ENCODE data around the gene INMT.

The INMT gene

DNA sequence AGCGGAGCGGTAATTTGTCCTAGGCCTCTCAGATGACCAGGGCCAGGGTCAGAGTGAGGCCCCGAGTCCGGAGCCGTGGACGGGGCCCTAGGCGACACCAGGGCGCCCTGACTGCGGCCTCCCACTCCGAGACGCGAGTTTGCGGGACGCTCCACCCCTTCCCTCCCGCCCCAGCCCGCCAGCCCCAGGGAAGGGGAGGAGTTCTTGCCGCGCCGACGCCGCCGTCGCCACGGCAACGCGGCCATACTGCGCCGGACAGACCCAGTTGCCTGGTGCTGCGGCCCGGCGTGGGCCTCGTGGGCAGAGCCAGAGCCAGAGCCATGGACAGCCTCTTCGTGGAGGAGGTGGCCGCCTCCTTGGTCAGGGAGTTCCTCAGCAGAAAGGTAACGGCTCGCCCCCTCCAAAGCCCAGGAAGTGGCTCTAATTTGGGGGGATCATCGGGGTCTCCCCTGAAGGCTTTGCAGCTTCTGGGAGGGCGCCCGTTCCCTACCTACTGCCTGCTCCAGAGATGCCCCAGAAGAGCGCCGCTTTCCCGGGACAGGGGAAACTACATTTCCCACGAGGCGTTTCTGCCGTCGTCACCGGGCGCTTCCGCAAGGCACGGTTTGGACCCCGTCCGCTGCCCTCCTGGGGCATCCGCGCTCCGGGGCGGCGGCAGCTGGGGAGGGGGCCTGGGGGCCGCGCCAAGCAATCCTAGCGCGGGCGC, 19.4 kb downstream of the INMT start, which contains the start of gene MINDY4:
Gene MINDY4 (plus strand): TSS at position 244 of the 706 bp plus-strand sequence. CDS start 77 bp downstream, at position 321.
- Histone ChIP-seq H3K9ac (ENCODE audit: low read depth, low read length) (peak within 1 kb of the TSS; percentile 46; the same call in 1 of the 2 replicates), H3K9me3 (ENCODE audit: control insufficient read depth, insufficient read depth, low read length) (no peaks in the 10 kb centered on the region), H3K4me3 (ENCODE audit: low read depth, low read length) (peak within 1 kb of the TSS; percentile 94), H3K36me3 (ENCODE audit: control insufficient read depth, insufficient read depth, low read length) (no peaks in the 10 kb centered on the region), H3K27me3 (ENCODE audit: control insufficient read depth, insufficient read depth, low read length) (no peaks in the 10 kb centered on the region; the same call in 1 of the 2 replicates), H3K4me1 (ENCODE audit: control insufficient read depth, insufficient read depth, low read length) (0 out of 2 replicates have a peak, but pooled peaks cover 4% of the 10 kb centered on the region), H3K27ac (ENCODE audit: low read depth, low read length) (peak within 1 kb of the TSS; percentile 69)

GRCh38 chr7:30771880-30772425, 20.0 kb downstream of the INMT start:
- Histone ChIP-seq H3K27ac (ENCODE audit: low read depth, low read length) (peak overlapping the region; percentile 69), H3K4me1 (ENCODE audit: control insufficient read depth, insufficient read depth, low read length) (0 out of 2 replicates have a peak, but pooled peaks cover 4% of the 10 kb centered on the region), H3K9me3 (ENCODE audit: control insufficient read depth, insufficient read depth, low read length) (no peaks in the 10 kb centered on the region), H3K4me3 (ENCODE audit: low read depth, low read length) (peak overlapping the region; percentile 94), H3K27me3 (ENCODE audit: control insufficient read depth, insufficient read depth, low read length) (no peaks in the 10 kb centered on the region; the same call in 1 of the 2 replicates), H3K36me3 (ENCODE audit: control insufficient read depth, insufficient read depth, low read length) (no peaks in the 10 kb centered on the region), H3K9ac (ENCODE audit: low read depth, low read length) (peak overlapping the region; percentile 36; the same call in 1 of the 2 replicates)

- Histone ChIP-seq H3K4me3 (ENCODE audit: low read depth, low read length) (no peak overlapping the region), H3K9me3 (ENCODE audit: control insufficient read depth, insufficient read depth, low read length) (no peaks in the 10 kb centered on the region), H3K9ac (ENCODE audit: low read depth, low read length) (no peak overlapping the region), H3K27me3 (ENCODE audit: control insufficient read depth, insufficient read depth, low read length) (no peaks in the 10 kb centered on the region; the same call in 1 of the 2 replicates), H3K4me1 (ENCODE audit: control insufficient read depth, insufficient read depth, low read length) (0 out of 2 replicates have a peak, but pooled peaks cover 4% of the 10 kb centered on the region), H3K36me3 (ENCODE audit: control insufficient read depth, insufficient read depth, low read length) (no peaks in the 10 kb centered on the region), H3K27ac (ENCODE audit: low read depth, low read length) (no peak overlapping the region)
Observed at GRCh38 chr7:30772984-30773383, 21.0 kb downstream of the INMT start.

- Histone ChIP-seq H3K9ac (ENCODE audit: low read depth, low read length) (no peak overlapping the region), H3K27me3 (ENCODE audit: control insufficient read depth, insufficient read depth, low read length) (no peaks in the 10 kb centered on the region; the same call in 1 of the 2 replicates), H3K36me3 (ENCODE audit: control insufficient read depth, insufficient read depth, low read length) (no peaks in the 10 kb centered on the region), H3K9me3 (ENCODE audit: control insufficient read depth, insufficient read depth, low read length) (no peaks in the 10 kb centered on the region), H3K27ac (ENCODE audit: low read depth, low read length) (no peak overlapping the region), H3K4me1 (ENCODE audit: control insufficient read depth, insufficient read depth, low read length) (no peaks in the 10 kb centered on the region), H3K4me3 (ENCODE audit: low read depth, low read length) (no peak overlapping the region)
Observed at GRCh38 chr7:30775992-30776391, 24.1 kb downstream of the INMT start.

DNA sequence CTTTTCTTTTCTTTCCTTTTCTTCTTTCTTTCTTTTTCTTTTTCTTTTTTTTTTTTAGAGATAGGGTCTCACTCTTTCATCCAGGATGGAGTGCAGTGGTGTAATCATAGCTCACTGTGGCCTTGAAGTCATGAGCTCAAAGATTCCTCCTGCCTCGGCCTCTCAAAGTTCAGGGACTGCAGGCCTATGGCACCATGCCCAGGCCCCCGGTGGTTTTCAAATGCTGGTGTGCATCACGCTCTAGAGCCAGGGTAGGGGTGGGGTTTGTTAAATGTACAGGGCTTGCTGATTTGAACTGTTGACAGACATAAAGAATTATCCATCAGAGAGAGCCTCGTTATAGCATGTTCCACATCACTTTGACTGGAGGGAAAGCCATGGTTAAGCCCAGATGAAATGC, 25.0 kb downstream of the INMT start:
- Histone ChIP-seq H3K9me3 (ENCODE audit: control insufficient read depth, insufficient read depth, low read length) (no peaks in the 10 kb centered on the region), H3K27me3 (ENCODE audit: control insufficient read depth, insufficient read depth, low read length) (no peaks in the 10 kb centered on the region; the same call in 1 of the 2 replicates), H3K27ac (ENCODE audit: low read depth, low read length) (no peak overlapping the region), H3K4me1 (ENCODE audit: control insufficient read depth, insufficient read depth, low read length) (no peaks in the 10 kb centered on the region), H3K9ac (ENCODE audit: low read depth, low read length) (no peak overlapping the region), H3K4me3 (ENCODE audit: low read depth, low read length) (no peak overlapping the region), H3K36me3 (ENCODE audit: control insufficient read depth, insufficient read depth, low read length) (peaks cover 2% of the 10 kb centered on the region)

DNA sequence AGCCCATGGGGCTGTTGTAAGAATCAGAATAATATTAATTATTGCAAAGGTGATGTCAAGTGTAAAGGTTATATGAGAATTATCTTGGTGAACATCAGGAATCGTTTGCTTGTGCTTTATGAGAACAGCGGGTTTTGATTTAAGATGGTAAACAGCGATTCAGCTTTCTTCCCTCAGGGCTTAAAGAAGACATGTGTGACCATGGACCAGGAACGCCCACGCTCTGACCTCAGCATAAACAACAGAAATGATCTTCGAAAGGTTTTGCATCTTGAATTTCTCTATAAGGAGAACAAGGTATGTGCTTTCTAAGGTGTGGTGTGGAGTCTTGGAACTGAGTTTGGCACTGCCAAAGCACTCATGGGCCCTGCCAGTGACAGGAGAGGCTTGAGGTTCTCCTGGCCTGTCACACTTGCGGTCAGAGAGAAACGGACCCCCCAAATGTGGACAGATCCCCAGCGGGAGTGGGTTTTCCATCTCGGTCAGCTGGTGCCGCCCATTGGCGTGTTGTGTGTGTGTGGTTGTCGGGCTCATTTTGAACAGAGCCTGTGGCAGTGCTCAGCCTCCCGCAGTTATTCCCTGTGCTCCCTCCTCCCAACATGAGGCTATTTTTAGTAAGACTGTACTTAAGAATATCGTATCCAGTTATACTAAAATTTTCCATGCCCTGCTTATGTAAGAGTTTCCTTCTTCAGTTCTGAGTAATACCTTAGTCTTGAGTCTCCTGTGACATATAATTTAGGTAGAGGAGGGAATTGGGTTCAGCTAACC, 26.5 kb downstream of the INMT start:
- Histone ChIP-seq H3K27ac (ENCODE audit: low read depth, low read length) (no peak overlapping the region), H3K4me3 (ENCODE audit: low read depth, low read length) (no peak overlapping the region), H3K9me3 (ENCODE audit: control insufficient read depth, insufficient read depth, low read length) (no peaks in the 10 kb centered on the region), H3K9ac (ENCODE audit: low read depth, low read length) (no peak overlapping the region), H3K4me1 (ENCODE audit: control insufficient read depth, insufficient read depth, low read length) (no peaks in the 10 kb centered on the region), H3K27me3 (ENCODE audit: control insufficient read depth, insufficient read depth, low read length) (no peaks in the 10 kb centered on the region), H3K36me3 (ENCODE audit: control insufficient read depth, insufficient read depth, low read length) (peaks cover 16% of the 10 kb centered on the region)

DNA sequence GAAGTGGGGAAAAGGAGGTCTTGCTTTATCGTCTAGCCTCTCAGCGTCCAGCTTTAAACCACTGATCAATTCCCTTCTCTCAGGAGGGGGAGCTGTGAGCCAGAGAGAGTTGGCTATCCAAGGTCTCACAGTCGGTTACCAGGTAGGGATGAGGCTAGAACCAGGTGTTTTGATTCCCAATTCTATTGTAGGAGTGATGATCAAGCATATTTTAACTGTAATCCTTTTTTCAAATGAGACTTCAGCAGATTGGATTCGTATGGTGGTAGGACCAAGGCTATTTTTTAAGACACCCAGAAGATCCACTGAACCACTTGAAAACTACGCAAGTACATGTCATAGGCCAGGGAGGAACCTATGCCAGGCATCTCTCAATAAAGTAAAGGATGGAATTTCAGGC, 27.6 kb downstream of the INMT start:
- no peaks in the 10 kb centered on the region for H3K9me3 ChIP-seq (ENCODE audit: control insufficient read depth, insufficient read depth, low read length)
- no peak overlapping the region for H3K9ac ChIP-seq (ENCODE audit: low read depth, low read length)
- H3K4me1 ChIP-seq (ENCODE audit: control insufficient read depth, insufficient read depth, low read length), result no peaks in the 10 kb centered on the region
- peaks cover 18% of the 10 kb centered on the region for H3K36me3 ChIP-seq (ENCODE audit: control insufficient read depth, insufficient read depth, low read length)
- H3K27me3 ChIP-seq (ENCODE audit: control insufficient read depth, insufficient read depth, low read length), result no peaks in the 10 kb centered on the region
- no peak overlapping the region for H3K4me3 ChIP-seq (ENCODE audit: low read depth, low read length)
- H3K27ac ChIP-seq (ENCODE audit: low read depth, low read length), result no peak overlapping the region

DNA sequence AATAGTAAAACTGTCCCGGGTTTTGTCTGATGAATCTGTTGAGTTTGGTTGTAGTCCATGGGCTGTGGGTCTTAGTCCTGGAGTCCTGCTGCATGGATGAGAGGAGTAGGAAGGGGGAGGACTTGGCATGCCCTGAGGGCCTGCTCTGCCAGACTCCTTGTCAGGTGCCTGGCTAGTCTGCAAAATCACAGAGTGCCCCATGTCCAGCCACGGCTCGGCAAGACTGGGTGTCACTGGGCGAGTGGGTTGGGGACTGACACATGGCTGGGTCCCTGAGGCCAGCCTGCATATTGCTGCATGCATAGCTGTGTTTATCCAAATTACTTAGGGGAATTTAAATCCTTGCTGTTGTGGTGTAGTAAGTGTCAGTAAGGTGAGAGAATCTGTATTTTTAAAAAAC, 29.0 kb downstream of the INMT start:
- no peak overlapping the region for H3K9ac ChIP-seq (ENCODE audit: low read depth, low read length)
- peaks cover 21% of the 10 kb centered on the region for H3K36me3 ChIP-seq (ENCODE audit: control insufficient read depth, insufficient read depth, low read length)
- H3K4me3 ChIP-seq (ENCODE audit: low read depth, low read length), result no peak overlapping the region
- H3K27ac ChIP-seq (ENCODE audit: low read depth, low read length), result no peak overlapping the region
- H3K4me1 ChIP-seq (ENCODE audit: control insufficient read depth, insufficient read depth, low read length), result no peaks in the 10 kb centered on the region
- no peaks in the 10 kb centered on the region for H3K9me3 ChIP-seq (ENCODE audit: control insufficient read depth, insufficient read depth, low read length)
- H3K27me3 ChIP-seq (ENCODE audit: control insufficient read depth, insufficient read depth, low read length), result no peaks in the 10 kb centered on the region

- H3K4me1 ChIP-seq (ENCODE audit: control insufficient read depth, insufficient read depth, low read length), result no peaks in the 10 kb centered on the region
- no peaks in the 10 kb centered on the region for H3K27me3 ChIP-seq (ENCODE audit: control insufficient read depth, insufficient read depth, low read length)
- H3K36me3 ChIP-seq (ENCODE audit: control insufficient read depth, insufficient read depth, low read length), result peaks cover 21% of the 10 kb centered on the region
- no peak overlapping the region for H3K4me3 ChIP-seq (ENCODE audit: low read depth, low read length)
- H3K9ac ChIP-seq (ENCODE audit: low read depth, low read length), result no peak overlapping the region
- no peak overlapping the region for H3K27ac ChIP-seq (ENCODE audit: low read depth, low read length)
- H3K9me3 ChIP-seq (ENCODE audit: control insufficient read depth, insufficient read depth, low read length), result no peaks in the 10 kb centered on the region
Observed at GRCh38 chr7:30782690-30783089, 30.8 kb downstream of the INMT start.

DNA sequence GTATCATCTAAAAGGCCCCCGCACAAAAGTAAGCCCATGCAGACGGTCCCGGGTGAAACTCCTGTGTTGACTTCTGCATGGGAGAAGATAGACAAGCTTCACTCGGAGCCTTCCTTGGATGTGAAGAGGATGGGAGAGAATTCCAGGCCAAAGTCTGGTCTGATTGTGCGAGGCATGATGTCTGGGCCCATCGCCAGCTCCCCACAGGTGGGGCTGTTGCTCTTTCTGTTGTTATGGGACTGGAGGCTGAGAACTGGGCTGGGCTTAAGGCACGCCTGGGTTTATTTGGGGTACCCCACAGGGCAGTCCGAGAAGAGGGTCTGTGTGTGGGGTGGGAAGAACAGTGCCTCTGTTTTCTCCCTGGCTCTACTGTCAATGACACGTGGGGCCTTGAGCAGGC, 33.9 kb downstream of the INMT start:
- no peak overlapping the region for H3K9ac ChIP-seq (ENCODE audit: low read depth, low read length)
- H3K27me3 ChIP-seq (ENCODE audit: control insufficient read depth, insufficient read depth, low read length), result no peaks in the 10 kb centered on the region
- peaks cover 2% of the 10 kb centered on the region; the same call in 1 of the 2 replicates for H3K4me1 ChIP-seq (ENCODE audit: control insufficient read depth, insufficient read depth, low read length)
- H3K9me3 ChIP-seq (ENCODE audit: control insufficient read depth, insufficient read depth, low read length), result no peaks in the 10 kb centered on the region
- H3K27ac ChIP-seq (ENCODE audit: low read depth, low read length), result no peak overlapping the region
- H3K36me3 ChIP-seq (ENCODE audit: control insufficient read depth, insufficient read depth, low read length), result peaks cover 21% of the 10 kb centered on the region
- H3K4me3 ChIP-seq (ENCODE audit: low read depth, low read length), result no peak overlapping the region

Data from HUES48 (cell line).